NK-92 (cell line): Measurements from ENCODE around the gene SCFD2.

Source experiments
- DNase-seq: peaks from one replicate; lab custom pipeline; 2025; ENCODE audit not compliant: unreplicated experiment; lab: John Stamatoyannopoulos, UW

Gene SCFD2

GRCh38 chr4:52962721-52963120, 403.1 kb downstream of the SCFD2 start:
- DNase-seq, result no peak

GRCh38 chr4:52961666-52962412, 404.0 kb downstream of the SCFD2 start:
- DNase-seq, result no peak

GRCh38 chr4:52959541-52959940, 406.3 kb downstream of the SCFD2 start:
- no peak for DNase-seq

GRCh38 chr4:52957835-52958631, 407.8 kb downstream of the SCFD2 start:
- DNase-seq, result no peak

- DNase-seq, result no peak
Observed at GRCh38 chr4:52957220-52957686, 408.6 kb downstream of the SCFD2 start.

- no peak for DNase-seq
Observed at GRCh38 chr4:52956691-52957090, 409.2 kb downstream of the SCFD2 start.

GRCh38 chr4:52954560-52955170, 411.2 kb downstream of the SCFD2 start:
- no peak for DNase-seq

- DNase-seq, result no peak
Observed at GRCh38 chr4:52952540-52952939, 413.3 kb downstream of the SCFD2 start.

GRCh38 chr4:52951016-52951415, 414.8 kb downstream of the SCFD2 start:
- no peak for DNase-seq

GRCh38 chr4:52950226-52950625, 415.6 kb downstream of the SCFD2 start:
- DNase-seq, result no peak

- DNase-seq, result no peak
Observed at GRCh38 chr4:52949336-52949735, 416.5 kb downstream of the SCFD2 start.

GRCh38 chr4:52948057-52948423, 417.8 kb downstream of the SCFD2 start:
- DNase-seq, result no peak

GRCh38 chr4:52947401-52948056, 418.3 kb downstream of the SCFD2 start:
- DNase-seq, result no peak

GRCh38 chr4:52946855-52947254, 419.0 kb downstream of the SCFD2 start:
- no peak for DNase-seq

GRCh38 chr4:52945982-52946381, 419.9 kb downstream of the SCFD2 start:
- no peak for DNase-seq

- DNase-seq, result no peak
Observed at GRCh38 chr4:52945326-52945898, 420.4 kb downstream of the SCFD2 start.

GRCh38 chr4:52943677-52944076, 422.2 kb downstream of the SCFD2 start:
- DNase-seq, result no peak

- no peak for DNase-seq
Observed at GRCh38 chr4:52942936-52943335, 422.9 kb downstream of the SCFD2 start.

GRCh38 chr4:52941450-52941849, 424.4 kb downstream of the SCFD2 start:
- no peak for DNase-seq

- no peak for DNase-seq
Observed at GRCh38 chr4:52939739-52940138, 426.1 kb downstream of the SCFD2 start.

- DNase-seq, result no peak
Observed at GRCh38 chr4:52939325-52939724, 426.5 kb downstream of the SCFD2 start.
